HG03103 (cell line): Measurements from ENCODE around the gene DNAJC15.
"Not testable (repeated sequence)": the region's sequence is repeated elsewhere in the genome, so short reads cannot be mapped to it uniquely, and the experiment has no call there.

Experiments used
- ATAC-seq: cut with Tn5 transposase; IDR thresholded peaks from one replicate; pipeline ENCODE4 v1.9.1; 2021; ENCODE audit warnings: low read depth; ENCODE audit not compliant: unreplicated experiment

Gene DNAJC15

DNA sequence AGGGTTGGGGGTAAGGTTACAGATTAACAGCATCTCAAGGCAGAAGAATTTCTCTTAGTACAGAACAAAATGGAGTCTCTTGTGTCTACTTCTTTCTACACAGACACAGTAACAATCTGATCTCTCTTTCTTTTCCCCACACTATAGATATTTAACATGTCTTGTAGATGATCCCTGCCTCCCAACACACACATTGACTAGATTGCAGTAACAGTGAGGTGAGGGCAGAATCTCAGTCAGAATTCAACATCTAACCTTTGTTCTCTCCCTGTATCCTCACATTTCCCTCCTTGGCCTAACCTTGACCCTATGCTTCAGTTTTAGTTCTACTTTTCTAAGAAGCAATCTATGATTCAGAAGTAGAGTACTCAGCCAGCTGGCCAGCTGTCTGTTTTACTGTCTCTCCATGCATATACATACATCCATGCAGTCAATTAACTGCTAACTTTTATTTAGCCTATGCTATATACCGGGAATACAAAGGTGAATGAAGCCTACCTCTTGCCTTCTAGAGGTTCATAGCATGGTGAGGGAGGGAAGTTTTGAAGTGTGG is 18.1 kb downstream of the DNAJC15 start:
- peak; percentile 46 for ATAC-seq

- no peak for ATAC-seq
These were observed 19.1 kb downstream of the DNAJC15 start for GRCh38 chr13:43042410-43042921.

DNA sequence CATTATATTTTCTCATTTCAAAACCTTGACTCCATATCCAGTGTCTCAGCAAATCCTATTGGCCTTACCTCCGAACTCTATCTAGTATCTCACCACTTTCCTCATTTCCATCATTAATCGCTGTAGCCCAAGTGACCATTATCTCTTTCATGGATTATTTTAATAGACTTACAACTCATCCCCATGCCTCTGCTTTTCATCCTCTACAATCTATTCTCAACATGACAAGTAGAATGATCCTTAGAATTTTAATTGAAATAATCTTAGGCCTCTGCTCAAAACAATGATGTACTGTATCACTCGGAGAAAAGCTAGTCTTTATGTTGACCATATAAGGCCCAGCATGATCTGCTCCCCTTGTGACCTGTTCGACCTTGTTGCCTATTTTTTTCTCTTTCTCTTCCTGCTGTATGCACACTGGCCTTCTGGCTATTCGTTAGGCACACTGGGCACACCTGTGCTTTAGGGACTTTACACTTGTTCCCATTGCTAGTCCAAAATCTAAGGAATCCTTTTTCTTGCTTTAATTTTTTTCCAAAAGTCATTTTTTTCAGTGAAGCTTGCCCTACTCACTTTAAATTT is 21.4 kb downstream of the DNAJC15 start:
- ATAC-seq: no peak

GRCh38 chr13:43045302-43045773 is 22.0 kb downstream of the DNAJC15 start:
- not testable (repeated sequence) for ATAC-seq

GRCh38 chr13:43046259-43046658 is 22.9 kb downstream of the DNAJC15 start:
- ATAC-seq: no peak

DNA sequence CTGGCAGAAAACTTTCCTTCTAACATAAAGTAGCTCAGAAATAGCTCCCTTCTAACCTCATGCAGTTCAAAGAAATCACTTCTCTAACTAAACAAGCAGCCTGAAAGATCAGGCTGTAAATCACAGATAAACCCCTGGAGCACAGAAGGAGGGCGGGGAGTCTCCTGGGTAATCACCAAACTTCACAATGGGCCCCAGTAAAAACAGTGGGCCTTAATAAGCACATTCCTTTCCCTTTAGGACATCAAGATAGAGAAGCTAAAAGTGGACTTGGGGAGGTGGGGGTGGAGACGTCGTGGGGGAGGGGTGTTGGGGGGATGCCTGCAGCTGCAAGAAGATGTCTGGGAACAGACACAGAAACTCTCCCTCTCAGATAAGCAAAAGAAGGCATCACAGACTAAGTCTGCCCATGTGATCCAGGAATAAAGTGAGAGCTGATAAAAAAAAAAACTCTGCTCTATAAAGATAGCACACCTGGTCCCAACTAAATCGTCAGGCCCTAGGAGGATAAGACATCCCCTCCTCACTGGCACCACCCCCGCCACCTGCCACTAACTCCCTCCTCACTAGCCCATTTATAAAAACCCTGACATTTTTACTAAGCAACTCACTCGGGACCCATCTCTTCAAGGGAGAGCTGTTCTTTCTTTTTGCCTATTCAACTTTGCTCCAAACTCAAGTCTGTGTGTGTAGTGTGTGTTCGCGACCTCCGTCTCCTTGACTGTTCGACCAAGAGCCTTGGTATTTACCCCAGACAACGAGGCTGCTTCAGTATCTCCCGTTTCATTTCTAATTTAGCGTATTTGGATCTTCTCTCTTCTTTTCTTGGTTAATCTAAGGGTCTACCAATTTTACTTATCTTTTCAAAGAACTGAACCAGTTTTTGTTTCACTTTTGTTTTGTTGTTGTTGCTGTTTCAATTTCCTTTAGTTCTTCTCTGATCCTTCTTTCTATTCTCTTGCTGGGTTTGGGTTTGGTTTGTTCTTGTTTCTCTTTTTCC is 31.7 kb downstream of the DNAJC15 start:
- ATAC-seq: no peak

DNA sequence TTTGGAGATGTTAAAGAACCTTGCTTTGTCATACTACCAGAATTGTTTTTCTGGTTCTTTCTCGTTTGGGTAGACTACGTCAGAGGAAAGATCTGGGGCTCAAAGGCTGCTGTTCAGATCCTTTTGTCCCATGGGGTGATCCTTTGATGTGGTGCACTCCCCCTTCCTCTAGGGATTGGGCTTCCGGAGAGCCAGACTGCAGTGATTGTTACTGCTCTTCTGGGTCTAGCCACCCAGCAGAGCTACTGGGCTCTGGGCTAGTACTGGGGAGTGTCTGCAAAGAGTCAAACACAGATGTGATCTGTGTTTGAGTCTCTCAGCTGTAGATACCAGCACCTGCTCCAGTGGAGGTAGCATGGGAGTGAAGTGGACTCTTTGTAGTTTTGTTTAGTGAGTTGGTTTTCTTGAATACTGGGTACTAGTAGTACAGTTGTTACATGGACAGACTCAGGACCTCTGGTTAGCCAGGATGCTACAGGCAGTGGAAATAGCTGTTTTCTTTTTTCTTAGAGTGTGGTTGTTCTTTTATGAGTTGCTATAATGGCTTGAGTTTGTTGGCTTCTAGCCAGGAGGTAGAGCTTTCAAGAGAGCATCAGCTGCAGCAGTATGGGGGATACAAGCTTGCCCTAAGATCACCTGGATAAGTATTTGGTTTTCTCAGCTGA is 34.4 kb downstream of the DNAJC15 start:
- no peak for ATAC-seq

GRCh38 chr13:43058318-43058674 is 34.9 kb downstream of the DNAJC15 start:
- no peak for ATAC-seq

GRCh38 chr13:43058831-43059230 is 35.4 kb downstream of the DNAJC15 start:
- no peak for ATAC-seq

DNA sequence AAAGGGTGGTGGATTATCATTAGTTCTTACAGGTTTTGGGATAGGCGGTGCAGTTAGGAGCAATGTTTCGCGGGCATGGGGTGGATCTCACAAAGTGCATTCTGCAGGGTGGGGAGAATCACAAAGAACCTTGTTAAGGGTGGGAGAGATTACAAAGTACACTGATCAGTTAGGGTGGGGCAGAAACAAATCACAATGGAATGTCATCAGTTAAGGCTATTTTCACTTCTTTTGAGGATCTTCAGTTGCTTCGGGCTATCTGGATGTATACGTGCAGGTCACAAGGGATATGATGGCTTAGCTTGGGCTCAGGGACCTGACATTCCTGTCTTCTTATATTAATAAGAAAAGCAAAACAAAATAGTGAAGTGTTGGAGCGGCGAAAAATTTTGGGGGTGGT is 36.4 kb downstream of the DNAJC15 start:
- ATAC-seq: not testable (repeated sequence)

DNA sequence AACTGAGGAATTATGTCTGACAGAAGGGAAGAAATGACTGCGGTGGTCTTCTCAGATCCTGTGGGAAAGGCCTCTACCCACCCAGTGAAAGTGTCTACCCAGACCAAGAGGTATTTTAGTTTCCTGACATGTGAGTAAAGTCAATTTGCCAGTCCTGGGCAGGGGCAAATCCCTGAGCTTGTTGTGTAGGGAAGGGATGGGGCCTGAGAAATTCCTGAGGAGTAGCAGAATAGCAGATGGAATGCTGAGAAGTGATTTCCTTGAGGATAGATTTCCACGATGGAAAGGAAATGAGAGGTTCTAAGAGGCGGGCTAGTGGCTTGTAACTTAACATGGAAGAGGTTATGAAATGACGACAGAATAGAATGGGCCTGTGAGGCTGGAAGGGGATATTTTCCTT is 37.4 kb downstream of the DNAJC15 start:
- ATAC-seq: not testable (repeated sequence)

GRCh38 chr13:43061496-43062280 is 38.3 kb downstream of the DNAJC15 start:
- no peak for ATAC-seq

DNA sequence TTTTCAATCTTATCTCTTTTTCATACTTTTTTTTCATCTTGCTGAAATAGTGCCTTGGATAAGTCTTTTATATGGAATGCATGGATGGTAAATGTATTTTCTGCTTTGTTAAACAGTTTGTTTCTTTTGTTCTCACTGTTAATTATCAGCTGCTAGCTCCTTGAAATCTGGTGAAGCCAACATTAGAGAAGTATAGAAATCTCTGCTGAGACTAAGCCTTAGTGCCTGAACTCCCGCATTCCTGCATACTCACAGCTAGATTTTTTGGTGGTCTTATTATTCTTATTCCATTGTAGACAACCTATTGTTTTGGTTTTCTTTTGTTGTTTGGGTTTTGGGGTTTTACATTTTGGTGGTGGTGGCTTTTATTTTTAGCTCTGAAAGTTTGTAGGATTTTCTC is 48.4 kb downstream of the DNAJC15 start:
- ATAC-seq: no peak

GRCh38 chr13:43072394-43072793 is 49.0 kb downstream of the DNAJC15 start:
- no peak for ATAC-seq

DNA sequence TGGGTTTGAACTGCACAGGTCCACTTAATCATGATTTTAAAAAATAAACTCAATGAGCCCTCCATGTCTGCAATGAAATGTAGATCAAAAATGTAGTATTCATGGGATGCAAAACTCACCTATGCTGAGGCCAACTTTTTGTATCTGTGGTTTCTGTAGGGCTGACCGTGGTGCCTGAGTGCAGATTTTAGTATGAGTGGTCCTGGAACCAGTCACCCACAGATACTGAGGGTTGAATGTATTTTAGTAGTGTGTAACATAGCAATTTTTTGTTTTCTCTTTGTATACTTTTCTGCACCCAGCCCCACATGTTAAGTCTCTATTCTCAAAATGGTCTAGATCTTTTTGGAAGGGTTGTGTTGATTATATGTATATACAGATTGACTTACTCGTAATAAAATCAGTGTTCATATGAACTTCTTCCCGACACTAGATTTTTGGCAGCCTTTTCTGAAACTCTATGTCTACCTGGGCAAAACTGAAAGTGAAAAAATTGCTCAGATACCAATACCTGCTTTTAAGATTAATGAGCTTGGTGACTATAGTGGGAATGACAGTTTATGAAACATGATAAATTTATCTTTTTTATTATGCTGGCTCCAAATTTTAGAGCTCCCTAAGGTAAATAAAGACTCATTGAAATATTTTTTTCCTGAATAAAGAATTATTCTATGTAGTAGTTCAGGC is 51.6 kb downstream of the DNAJC15 start:
- peak; percentile 76 for ATAC-seq

DNA sequence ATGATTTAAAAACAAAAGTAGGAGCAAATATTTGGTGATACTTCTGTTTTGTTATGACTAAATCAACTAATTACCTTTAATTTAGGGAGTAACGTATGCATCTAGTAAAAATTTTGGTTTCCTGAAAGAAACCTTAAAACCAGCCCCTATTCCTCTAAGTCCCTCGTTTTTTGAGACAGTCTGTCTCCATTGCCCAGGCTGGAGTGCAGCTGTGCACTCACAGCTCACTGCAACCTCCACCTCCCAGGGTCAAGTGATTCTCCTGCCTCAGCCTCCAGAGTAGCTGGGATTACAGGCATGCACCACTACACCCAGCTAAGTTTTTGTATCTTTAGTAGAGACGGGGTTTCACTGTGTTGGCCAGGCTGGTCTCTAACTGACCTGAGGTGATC is 52.1 kb downstream of the DNAJC15 start:
- ATAC-seq: not testable (repeated sequence)

DNA sequence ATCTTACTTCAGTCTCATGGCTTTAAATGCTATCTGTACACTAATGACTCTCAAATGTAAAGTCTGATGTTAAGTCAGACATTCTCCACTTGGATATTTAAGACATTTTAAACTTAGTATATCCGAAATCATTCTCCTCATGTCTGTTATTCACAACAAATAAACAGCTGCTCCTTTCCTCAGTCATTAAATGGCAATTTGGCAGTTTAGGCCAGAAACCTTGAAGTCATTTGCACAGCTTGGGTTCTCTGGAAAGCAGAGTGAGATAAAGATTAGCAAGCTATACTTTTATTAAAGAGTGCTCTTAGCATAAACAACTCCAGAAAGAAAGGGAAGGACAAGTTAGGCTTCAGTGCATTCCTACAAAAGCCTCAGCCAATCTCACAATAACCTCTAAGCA is 53.7 kb downstream of the DNAJC15 start:
- ATAC-seq: no peak

GRCh38 chr13:43077461-43077860 is 54.1 kb downstream of the DNAJC15 start:
- ATAC-seq: no peak

- ATAC-seq: no peak
These were observed 54.5 kb downstream of the DNAJC15 start for GRCh38 chr13:43077906-43078305.
